Caco-2 (cell line): ENCODE measurements around the gene ANAPC10. TPM values are rescaled to one million over a fixed set of nuclear protein-coding genes. Genes with fewer than 3 reads are reported as not detected.
A peak's percentile ranks its signal among the peaks of the same experiment; 100 is the strongest.

Source experiments
- BruUV-seq: library from RNA; stranded (reverse); fragments of 400-500 nt; replicated peaks from 2 replicates; lab custom pipeline; 2021; lab: Mats Ljungman, UMichigan
- CTCF ChIA-PET: fragments of 300-600 bp; sonication (Branson Sonifier 250); formaldehyde crosslinking; loops from one replicate; lab custom pipeline; 2022; ENCODE audit warnings: antibody characterized with exemption; lab: Charles Lee
- POLR2A ChIA-PET: fragments of 300-600 bp; sonication (Branson Sonifier 250); formaldehyde crosslinking; loops from one replicate; lab custom pipeline; 2022; ENCODE audit warnings: antibody characterized with exemption; lab: Charles Lee
- DNase-seq, 2 experiments: peaks; one replicate each; pipeline versions ENCODE4 v3.0.0 to v3.0.0-alpha.2; 2020 to 2022
- H3K27me3 ChIP-seq: replicated peaks from 2 replicates; pipeline ENCODE4 v1.6.0; 2011; ENCODE audit warnings: low read length; ENCODE audit not compliant: control insufficient read depth, insufficient read depth
- H3K36me3 ChIP-seq: 2 replicates; pipeline ENCODE4 v1.5.1; 2011; ENCODE audit warnings: low read length; ENCODE audit not compliant: control insufficient read depth, insufficient read depth
- H3K4me1 ChIP-seq: fragments of 250-450 bp; sonication (Bioruptor Pico); 2 replicates; pipeline ENCODE4 v1.5.1; 2020; ENCODE audit warnings: mild to moderate bottlenecking
- H3K4me3 ChIP-seq: 2 replicates; pipeline ENCODE4 v1.5.1; 2011; ENCODE audit warnings: low read depth, mild to moderate bottlenecking, control low read depth, low read length
- H3K9me3 ChIP-seq: fragments of 250-450 bp; sonication (Bioruptor Pico); 2 replicates; pipeline ENCODE4 v1.5.1; 2020; ENCODE audit warnings: mild to moderate bottlenecking, moderate library complexity
- H3K27ac Mint-ChIP-seq: one replicate; pipeline ENCODE4 v1.8.0; 2022; ENCODE audit warnings: mixed read lengths; ENCODE audit not compliant: unreplicated experiment
- H3K27me3 Mint-ChIP-seq: one replicate; pipeline ENCODE4 v1.8.0; 2022; ENCODE audit warnings: mixed read lengths; ENCODE audit not compliant: insufficient read depth, unreplicated experiment
- H3K36me3 Mint-ChIP-seq: one replicate; pipeline ENCODE4 v1.8.0; 2022; ENCODE audit warnings: mild to moderate bottlenecking, mixed read lengths; ENCODE audit not compliant: insufficient read depth, unreplicated experiment
- H3K4me1 Mint-ChIP-seq: one replicate; pipeline ENCODE4 v1.8.0; 2022; ENCODE audit warnings: low read depth, mixed read lengths; ENCODE audit not compliant: unreplicated experiment
- H3K4me3 Mint-ChIP-seq: one replicate; pipeline ENCODE4 v1.8.0; 2022; ENCODE audit warnings: mild to moderate bottlenecking, moderate library complexity, mixed read lengths; ENCODE audit not compliant: unreplicated experiment
- H3K9me3 Mint-ChIP-seq: one replicate; pipeline ENCODE4 v1.8.0; 2022; ENCODE audit warnings: mixed read lengths; ENCODE audit not compliant: unreplicated experiment
- CTCF ChIP-seq, 2 experiments: fragments of 200-600 bp in 1 of 2; IDR thresholded peaks; 1 replicate in 1 of 2; 2 replicates in 1 of 2; pipeline versions ENCODE4 v1.5.1 to v1.8.0; 2011 to 2022; ENCODE audit warnings: antibody characterized with exemption in 1 of 2, control low read depth in 1 of 2, inconsistent platforms in 1 of 2, low read depth in 1 of 2, low read length in 1 of 2, mild to moderate bottlenecking in 1 of 2, moderate library complexity in 1 of 2; ENCODE audit not compliant: insufficient read depth in 1 of 2, severe bottlenecking in 1 of 2, unreplicated experiment in 1 of 2
- intact Hi-C: fragments of 100-400 bp; cut with micrococcal nuclease; formaldehyde crosslinking; loops from one replicate; pipeline ENCODE4 v1.10.0; 2022; ENCODE audit not compliant: unreplicated experiment
- total RNA-seq: library from RNA; stranded (reverse); gene quantifications from 2 replicates; pipeline ENCODE4 v1.2.3, GENCODE V29; 2022

The ANAPC10 gene
- total RNA-seq, 1 experiment from 2014 or later = 24.2 TPM

DNA sequence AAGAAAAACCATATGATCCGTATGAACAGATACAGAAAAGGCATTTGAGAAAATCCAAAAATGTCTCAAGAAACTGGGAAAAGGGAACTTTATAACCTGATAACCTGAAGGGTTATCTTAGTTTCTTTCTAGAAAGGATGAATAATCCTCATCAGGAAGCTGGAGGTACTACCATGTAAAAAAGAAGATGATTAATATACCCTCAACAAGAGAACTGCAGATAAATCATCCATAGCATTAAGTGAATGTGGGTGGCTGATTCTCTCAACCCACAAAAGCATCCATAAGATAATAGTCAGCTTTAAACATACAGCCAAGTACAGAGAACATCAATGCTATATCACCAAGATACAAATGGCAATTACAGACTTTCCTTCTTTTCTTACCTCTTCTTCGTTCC lies 26.4 kb downstream of the ANAPC10 start:
- Mint-ChIP-seq H3K36me3 (peaks cover 7% of the 10 kb centered on the region), H3K4me3 (no peak overlapping the region), H3K27ac (no peak overlapping the region), H3K27me3 (no peaks in the 10 kb centered on the region), H3K4me1 (peaks cover 6% of the 10 kb centered on the region), H3K9me3 (no peaks in the 10 kb centered on the region)
- ChIA-PET POLR2A (no interaction called here), CTCF (no interaction called here)
- H3K4me3 ChIP-seq = no peak overlapping the region
- no peaks in the 10 kb centered on the region for H3K27me3 ChIP-seq
- no peaks in the 10 kb centered on the region for H3K9me3 ChIP-seq
- H3K4me1 ChIP-seq = peaks cover 1% of the 10 kb centered on the region
- intact Hi-C loops = no loop called here
- H3K36me3 ChIP-seq = no peaks in the 10 kb centered on the region
- BruUV-seq = no TSS peak
- TF ChIP-seq CTCF (IDR thresholded peaks at IDR 0.05; ENCODE audit: insufficient read depth in 1 of 2, low read depth in 1 of 2, low read length in 1 of 2, severe bottlenecking in 1 of 2, unreplicated experiment in 1 of 2) = no peak
- no peak for DNase-seq

- ChIA-PET POLR2A (no interaction called here), CTCF (no interaction called here)
- Mint-ChIP-seq H3K9me3 (no peaks in the 10 kb centered on the region), H3K27ac (no peak overlapping the region), H3K4me3 (no peak overlapping the region), H3K27me3 (no peaks in the 10 kb centered on the region), H3K36me3 (no peaks in the 10 kb centered on the region), H3K4me1 (peaks cover 8% of the 10 kb centered on the region)
- DNase-seq = no peak
- intact Hi-C loops = no loop called here
- Histone ChIP-seq H3K9me3 (no peaks in the 10 kb centered on the region), H3K27me3 (no peaks in the 10 kb centered on the region), H3K36me3 (no peaks in the 10 kb centered on the region), H3K4me3 (no peak overlapping the region), H3K4me1 (peaks cover 8% of the 10 kb centered on the region)
- no TSS peak for BruUV-seq
- TF ChIP-seq CTCF (IDR thresholded peaks at IDR 0.05; ENCODE audit: insufficient read depth in 1 of 2, low read depth in 1 of 2, low read length in 1 of 2, severe bottlenecking in 1 of 2, unreplicated experiment in 1 of 2) = no peak
Observed at GRCh38 chr4:145069361-145069760, 28.6 kb downstream of the ANAPC10 start.

GRCh38 chr4:145066063-145066501 lies 31.9 kb downstream of the ANAPC10 start:
- Histone ChIP-seq H3K4me1 (peaks cover 8% of the 10 kb centered on the region), H3K9me3 (no peaks in the 10 kb centered on the region), H3K36me3 (no peaks in the 10 kb centered on the region), H3K27me3 (no peaks in the 10 kb centered on the region), H3K4me3 (no peak overlapping the region)
- ChIA-PET POLR2A (no interaction called here), CTCF (no interaction called here)
- no peak for DNase-seq
- Mint-ChIP-seq H3K36me3 (peaks cover 11% of the 10 kb centered on the region), H3K27me3 (no peaks in the 10 kb centered on the region), H3K27ac (no peak overlapping the region), H3K4me3 (peak overlapping the region; percentile 19), H3K9me3 (no peaks in the 10 kb centered on the region), H3K4me1 (peaks cover 8% of the 10 kb centered on the region)
- TF ChIP-seq CTCF (IDR thresholded peaks at IDR 0.05; ENCODE audit: insufficient read depth in 1 of 2, low read depth in 1 of 2, low read length in 1 of 2, severe bottlenecking in 1 of 2, unreplicated experiment in 1 of 2) = no peak
- BruUV-seq = no TSS peak
- intact Hi-C loops = no loop called here
